Calu3 (cell line): ENCODE results near the gene ID3. TPM values are rescaled to one million over a fixed set of nuclear protein-coding genes. Genes with fewer than 3 reads are reported as not detected.

Experiments
- BruUV-seq: library from RNA; stranded (reverse); fragments of 400-500 nt; replicated peaks from 2 replicates; lab custom pipeline; 2021; lab: Mats Ljungman, UMichigan
- CTCF ChIA-PET: fragments of 300-600 bp; sonication (Branson Sonifier 250); formaldehyde crosslinking; loops from one replicate; lab custom pipeline; 2022; ENCODE audit warnings: antibody characterized with exemption; lab: Charles Lee
- DNase-seq: peaks from one replicate; pipeline ENCODE4 v3.0.0; 2022
- H3K27ac Mint-ChIP-seq: one replicate; pipeline ENCODE4 v1.8.0; 2022; ENCODE audit warnings: mixed read lengths; ENCODE audit not compliant: unreplicated experiment
- H3K27me3 Mint-ChIP-seq: one replicate; pipeline ENCODE4 v1.8.0; 2022; ENCODE audit warnings: mixed read lengths; ENCODE audit not compliant: unreplicated experiment
- H3K36me3 Mint-ChIP-seq: one replicate; pipeline ENCODE4 v1.8.0; 2022; ENCODE audit warnings: mild to moderate bottlenecking, moderate library complexity, mixed read lengths; ENCODE audit not compliant: insufficient read depth, unreplicated experiment
- H3K4me1 Mint-ChIP-seq: one replicate; pipeline ENCODE4 v1.8.0; 2022; ENCODE audit warnings: mild to moderate bottlenecking, low read depth, mixed read lengths; ENCODE audit not compliant: unreplicated experiment
- H3K4me3 Mint-ChIP-seq: one replicate; pipeline ENCODE4 v1.8.0; 2022; ENCODE audit warnings: mild to moderate bottlenecking, low read depth, moderate library complexity, mixed read lengths; ENCODE audit not compliant: unreplicated experiment
- H3K9me3 Mint-ChIP-seq: one replicate; pipeline ENCODE4 v1.8.0; 2022; ENCODE audit warnings: low read depth, mixed read lengths; ENCODE audit not compliant: unreplicated experiment
- CTCF ChIP-seq: fragments of 200-600 bp; IDR thresholded peaks from one replicate; pipeline ENCODE4 v1.8.0; 2022; ENCODE audit warnings: antibody characterized with exemption; ENCODE audit not compliant: unreplicated experiment
- intact Hi-C: fragments of 100-400 bp; cut with micrococcal nuclease; formaldehyde crosslinking; loops from one replicate; pipeline ENCODE4 v1.10.0; 2022; ENCODE audit not compliant: unreplicated experiment
- total RNA-seq: library from RNA; stranded (reverse); gene quantifications from 2 replicates; pipeline ENCODE4 v1.2.3, GENCODE V29; 2022

Gene ID3
- total RNA-seq, 1 experiment from 2014 or later, result 25.2 TPM

- no peak overlapping the region for H3K4me3 Mint-ChIP-seq
Observed at GRCh38 chr1:23564529-23565122, 5.3 kb upstream of the ID3 start.

GRCh38 chr1:23563755-23564374, 4.6 kb upstream of the ID3 start:
- H3K36me3 Mint-ChIP-seq, result peaks cover 21% of the 10 kb centered on the region
- no peak for TF ChIP-seq CTCF
- H3K9me3 Mint-ChIP-seq, result no peaks in the 10 kb centered on the region
- no TSS peak for BruUV-seq
- H3K4me1 Mint-ChIP-seq, result peaks cover 44% of the 10 kb centered on the region
- peak overlapping the region; percentile 35 for H3K27ac Mint-ChIP-seq
- intact Hi-C loops, result no loop called here
- CTCF ChIA-PET, result interaction anchor here (0.5 kb wide), 1 partner anchor 69 kb away, joined by 3 read pairs; no protein-coding TSS in a partner anchor
- H3K27me3 Mint-ChIP-seq, result peaks cover 11% of the 10 kb centered on the region
- DNase-seq, result no peak
- no peak overlapping the region for H3K4me3 Mint-ChIP-seq

More at GRCh38 chr1:23564529-23565122, 5.3 kb upstream of the ID3 start:
- no peaks in the 10 kb centered on the region for H3K9me3 Mint-ChIP-seq
- peaks cover 14% of the 10 kb centered on the region for H3K36me3 Mint-ChIP-seq
- peaks cover 45% of the 10 kb centered on the region for H3K4me1 Mint-ChIP-seq
- intact Hi-C loops, result no loop called here
- TF ChIP-seq CTCF, result no peak
- no TSS peak for BruUV-seq
- H3K27me3 Mint-ChIP-seq, result peaks cover 15% of the 10 kb centered on the region
- no peak for DNase-seq
- no peak overlapping the region for H3K27ac Mint-ChIP-seq
- CTCF ChIA-PET, result no interaction called here

- H3K4me1 Mint-ChIP-seq, result peaks cover 37% of the 10 kb centered on the region
- CTCF ChIA-PET, result no interaction called here
- no peak for TF ChIP-seq CTCF
Observed at GRCh38 chr1:23563003-23563402, 3.7 kb upstream of the ID3 start.

GRCh38 chr1:23562137-23562876, 3.0 kb upstream of the ID3 start:
- no TSS peak for BruUV-seq
- H3K4me3 Mint-ChIP-seq, result peak overlapping the region; percentile 34

More at GRCh38 chr1:23563003-23563402, 3.7 kb upstream of the ID3 start:
- intact Hi-C loops, result no loop called here
- Mint-ChIP-seq H3K27ac (peak overlapping the region; percentile 35), H3K4me3 (no peak overlapping the region), H3K36me3 (peaks cover 23% of the 10 kb centered on the region), H3K9me3 (no peaks in the 10 kb centered on the region), H3K27me3 (peaks cover 2% of the 10 kb centered on the region)
- no TSS peak for BruUV-seq
- no peak for DNase-seq

More at GRCh38 chr1:23562137-23562876, 3.0 kb upstream of the ID3 start:
- CTCF ChIA-PET, result interaction anchor here (0.7 kb wide), 1 partner anchor 15 kb away, joined by 3 read pairs; no protein-coding TSS in a partner anchor
- H3K4me1 Mint-ChIP-seq, result peaks cover 44% of the 10 kb centered on the region
- intact Hi-C loops, result no loop called here
- peak; percentile 88 for DNase-seq
- H3K27ac Mint-ChIP-seq, result peak overlapping the region; percentile 77
- no peak for TF ChIP-seq CTCF
- peaks cover 30% of the 10 kb centered on the region for H3K36me3 Mint-ChIP-seq
- H3K27me3 Mint-ChIP-seq, result no peaks in the 10 kb centered on the region
- H3K9me3 Mint-ChIP-seq, result no peaks in the 10 kb centered on the region
